CD4-positive, alpha-beta T cell treated with Interleukin-15 for 1 hour (primary cell): Measurements from ENCODE around the gene INO80D.
A peak's percentile ranks its signal among the peaks of the same experiment; 100 is the strongest.

Experiments used
- DNase-seq: peaks from one replicate; pipeline ENCODE4 v3.0.0-alpha.2; 2020

The INO80D gene

DNA sequence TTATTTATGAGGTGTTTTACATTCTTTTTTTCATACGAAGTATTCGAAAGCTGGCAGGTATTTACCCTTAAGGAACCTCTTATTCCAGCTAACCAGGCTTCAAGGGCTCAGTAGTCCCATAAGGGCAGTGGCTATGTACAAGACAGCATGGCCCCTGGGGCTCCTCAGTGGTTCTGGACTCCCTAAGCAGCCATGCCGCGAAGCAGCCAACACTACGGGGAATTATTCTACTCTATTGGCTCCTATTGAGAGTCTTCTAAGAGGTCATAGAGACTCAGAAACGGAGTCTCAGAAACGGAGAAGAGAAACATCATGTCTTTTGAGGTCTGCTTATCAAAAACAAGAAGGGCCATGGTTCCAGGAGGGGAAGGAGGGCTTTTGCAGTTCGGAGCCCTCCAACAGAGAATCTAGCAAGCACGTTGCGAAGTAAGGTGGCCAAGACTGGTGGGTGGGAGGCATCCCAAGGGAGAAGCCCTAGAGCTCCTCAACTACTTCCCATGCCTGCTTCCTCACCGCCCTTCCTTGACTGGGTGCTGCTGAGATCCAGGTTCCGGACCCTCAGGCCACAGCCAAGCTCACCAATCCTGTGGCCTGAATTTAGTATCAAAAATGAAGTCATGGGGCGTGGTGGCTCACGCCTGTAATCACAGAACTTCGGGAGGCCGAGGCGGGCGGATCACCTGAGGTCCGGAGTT is 109.7 kb downstream of the INO80D start:
- no peak for DNase-seq

DNA sequence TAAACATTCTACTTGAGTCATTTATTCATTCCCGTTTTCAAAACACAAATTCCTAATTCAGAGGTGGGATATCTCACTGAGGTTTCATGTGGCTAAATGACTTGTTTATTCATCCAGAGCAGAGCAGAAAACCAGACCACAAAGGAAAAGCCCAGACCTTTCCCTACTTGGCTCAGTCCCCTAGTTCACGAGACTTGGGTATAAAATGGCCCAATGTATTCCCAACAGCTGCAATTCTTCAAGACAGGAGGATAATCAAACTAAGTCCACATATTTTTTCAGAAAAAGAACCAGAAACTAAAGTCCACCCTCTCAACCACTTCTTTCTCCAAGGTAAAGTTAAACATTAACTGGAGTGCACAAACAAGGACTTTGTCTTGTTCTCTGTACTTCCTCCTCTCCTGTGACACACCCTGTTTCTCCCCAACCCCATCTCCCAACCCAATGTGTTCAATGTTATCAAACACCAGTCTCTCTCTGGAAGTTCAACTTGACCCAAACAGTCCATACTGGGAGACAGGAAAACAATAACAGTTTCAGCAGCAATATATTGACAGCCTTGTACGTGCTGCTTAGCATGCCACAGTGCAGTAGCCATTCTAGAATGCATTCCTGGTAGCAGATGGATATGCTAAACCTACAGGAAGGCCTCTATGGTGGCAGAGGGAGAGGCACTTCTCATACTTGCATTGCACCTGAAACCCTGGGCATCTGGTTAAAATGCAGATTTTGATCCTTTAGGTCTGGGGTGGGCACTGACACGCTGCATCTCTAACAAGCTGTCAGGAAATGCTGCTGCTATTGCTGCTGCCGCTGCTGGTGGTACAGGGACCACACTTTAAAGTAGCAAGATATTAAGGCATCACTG is 110.7 kb downstream of the INO80D start:
- no peak for DNase-seq

DNA sequence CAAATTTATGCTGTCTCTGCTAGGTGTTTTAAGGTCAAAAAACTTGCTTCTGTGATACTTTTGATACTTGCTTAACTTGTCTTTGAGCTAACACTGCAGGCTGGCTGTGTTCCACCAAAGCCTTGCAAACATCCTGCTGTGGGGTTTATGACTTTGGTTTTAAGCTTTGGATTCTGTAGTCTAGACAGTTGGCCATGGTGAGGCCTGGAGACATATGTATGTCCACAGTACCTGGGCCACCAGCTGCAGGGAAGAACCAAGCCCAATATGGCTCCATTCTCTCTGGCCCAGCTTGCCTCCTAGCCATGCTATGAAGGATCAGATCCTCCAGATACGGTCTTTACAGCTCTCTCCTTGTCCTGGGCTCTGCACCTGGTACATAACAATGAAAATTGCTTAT is 113.9 kb downstream of the INO80D start:
- DNase-seq, result no peak

DNA sequence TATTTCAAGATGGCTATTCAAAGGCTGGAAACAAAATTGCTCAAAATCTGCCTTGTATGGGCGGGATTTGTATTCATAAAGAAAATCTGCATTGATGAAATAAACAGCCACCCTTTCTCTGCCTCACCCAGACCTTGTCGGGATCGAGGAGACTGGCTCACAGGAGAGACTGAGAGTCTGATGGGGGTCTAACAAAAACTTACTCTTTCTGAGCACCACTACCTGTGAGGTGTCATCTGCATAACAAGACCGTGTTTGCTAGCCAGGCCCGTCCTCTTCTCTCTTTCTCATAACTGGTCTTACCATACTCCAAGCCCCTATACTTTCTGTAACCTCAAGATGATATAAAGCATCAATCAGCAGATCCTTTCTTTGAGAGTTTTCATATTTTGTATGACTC is 115.6 kb downstream of the INO80D start:
- no peak for DNase-seq

DNA sequence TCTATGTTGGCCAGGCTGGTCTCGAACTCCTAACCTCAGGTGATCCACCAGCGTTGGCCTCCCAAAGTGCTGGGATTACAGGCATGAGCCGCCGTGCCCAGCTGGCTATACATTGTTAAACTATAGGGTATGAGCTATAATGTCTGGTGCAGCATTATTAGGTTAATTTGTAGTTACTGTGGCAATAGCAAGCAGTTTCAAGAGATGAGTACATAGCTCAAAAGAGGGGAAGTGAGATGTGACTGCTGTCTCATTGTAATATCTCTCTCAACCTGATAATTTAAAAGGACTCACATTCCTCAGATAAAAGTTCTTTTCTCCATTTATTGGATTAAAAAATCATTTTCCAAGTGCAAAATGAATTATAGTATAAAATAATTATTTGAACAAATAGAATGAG is 116.4 kb downstream of the INO80D start:
- no peak for DNase-seq

DNA sequence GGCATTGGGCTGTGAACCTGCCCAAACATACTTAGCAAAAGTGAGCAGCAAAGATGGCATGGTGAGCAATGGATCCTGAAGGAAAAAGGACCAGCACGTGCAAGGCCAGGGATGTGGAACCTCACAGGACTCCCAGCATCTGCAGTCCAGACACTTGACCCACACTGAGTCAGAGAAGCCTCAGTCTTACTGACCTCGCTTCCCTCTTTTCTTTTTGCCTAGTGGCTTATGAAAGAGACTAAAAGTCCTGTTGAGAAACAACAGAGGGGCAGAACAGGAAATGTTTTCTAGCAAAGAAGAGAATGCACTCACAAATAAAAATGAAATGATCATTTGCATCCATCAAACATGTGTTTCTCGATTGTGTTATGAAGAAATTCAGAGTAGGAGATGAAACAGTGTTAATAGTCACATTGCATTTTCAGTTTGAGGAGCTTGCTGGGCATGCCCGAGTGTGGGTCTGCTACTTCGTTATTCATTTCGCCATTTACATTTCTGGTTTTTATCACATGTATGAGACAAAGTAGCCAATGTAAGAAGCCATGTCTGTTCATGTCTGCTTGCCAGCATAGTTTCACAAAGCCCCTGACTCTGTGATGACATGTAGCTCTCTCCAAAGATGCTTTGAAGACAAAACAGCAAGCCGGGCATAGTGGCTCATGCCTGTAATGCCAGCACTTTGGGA is 118.4 kb downstream of the INO80D start:
- DNase-seq, result no peak

DNA sequence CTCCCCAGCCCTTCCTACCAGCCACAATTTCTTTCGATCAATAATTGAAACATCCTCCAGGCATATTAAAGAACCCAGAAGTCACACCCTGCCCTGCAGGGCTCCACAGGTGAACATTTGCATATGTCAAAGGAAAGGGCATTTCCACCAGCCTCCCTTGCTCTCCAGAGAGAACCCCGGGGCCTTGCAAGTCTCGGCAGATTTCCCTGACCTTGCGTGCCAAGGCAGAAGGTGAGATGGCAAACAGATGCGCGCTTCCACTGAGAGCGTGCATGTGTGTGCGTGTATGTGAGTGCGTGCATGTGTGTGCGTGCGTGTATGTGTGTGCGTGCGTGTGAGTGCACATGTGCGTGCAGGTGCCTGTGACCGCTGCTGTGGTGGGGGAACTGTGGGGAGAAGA is 120.3 kb downstream of the INO80D start:
- no peak for DNase-seq

DNA sequence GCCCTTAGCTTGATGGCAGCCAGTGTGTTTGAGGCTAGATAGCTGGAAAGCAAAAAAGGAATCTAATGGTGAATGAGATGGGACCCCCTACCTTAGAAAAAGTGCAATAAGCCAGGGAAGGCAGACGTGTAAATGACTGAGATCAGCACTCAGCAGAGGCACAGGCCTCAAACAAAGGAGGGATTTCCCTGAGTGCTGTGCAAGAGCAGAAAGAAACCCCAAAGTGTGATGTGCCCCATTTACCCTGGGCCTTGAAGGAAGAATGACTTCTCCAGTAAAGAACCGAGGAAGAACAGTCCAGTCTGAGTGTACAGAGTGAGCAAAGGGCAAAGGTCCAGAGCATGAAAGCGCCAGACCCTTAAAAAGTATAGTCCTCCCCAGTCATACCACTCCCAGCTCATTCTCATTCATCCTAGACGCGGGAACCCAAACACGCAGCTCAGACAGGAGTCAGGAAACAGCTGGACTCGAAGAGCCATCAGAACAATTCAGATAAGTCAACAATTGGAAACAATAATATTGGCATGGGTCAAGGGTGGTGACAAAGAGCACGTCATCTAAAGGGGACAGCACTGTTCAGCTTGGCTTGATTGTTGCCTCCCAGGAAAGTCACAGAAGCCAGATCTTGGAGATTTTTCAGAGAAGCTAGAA is 121.7 kb downstream of the INO80D start:
- no peak for DNase-seq

DNA sequence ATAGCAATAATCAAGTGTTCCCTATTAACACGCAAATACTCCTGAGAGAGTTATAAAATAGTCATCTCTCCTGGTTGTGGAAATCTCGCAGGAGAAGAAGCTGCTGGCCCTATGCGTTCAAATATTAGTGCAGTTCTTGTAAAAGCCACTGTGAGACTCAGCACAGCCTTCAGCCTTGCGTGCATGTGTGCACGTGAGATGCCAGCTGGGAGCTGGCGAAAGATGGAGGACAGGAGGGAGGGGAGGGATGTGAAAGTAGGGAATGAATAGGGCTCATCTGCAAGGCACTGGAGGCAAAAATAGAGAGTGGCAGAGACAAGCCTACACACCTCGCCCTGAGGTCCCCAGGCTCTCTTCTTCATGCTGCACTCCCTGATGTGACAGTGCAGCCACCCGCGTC is 126.5 kb downstream of the INO80D start:
- no peak for DNase-seq

DNA sequence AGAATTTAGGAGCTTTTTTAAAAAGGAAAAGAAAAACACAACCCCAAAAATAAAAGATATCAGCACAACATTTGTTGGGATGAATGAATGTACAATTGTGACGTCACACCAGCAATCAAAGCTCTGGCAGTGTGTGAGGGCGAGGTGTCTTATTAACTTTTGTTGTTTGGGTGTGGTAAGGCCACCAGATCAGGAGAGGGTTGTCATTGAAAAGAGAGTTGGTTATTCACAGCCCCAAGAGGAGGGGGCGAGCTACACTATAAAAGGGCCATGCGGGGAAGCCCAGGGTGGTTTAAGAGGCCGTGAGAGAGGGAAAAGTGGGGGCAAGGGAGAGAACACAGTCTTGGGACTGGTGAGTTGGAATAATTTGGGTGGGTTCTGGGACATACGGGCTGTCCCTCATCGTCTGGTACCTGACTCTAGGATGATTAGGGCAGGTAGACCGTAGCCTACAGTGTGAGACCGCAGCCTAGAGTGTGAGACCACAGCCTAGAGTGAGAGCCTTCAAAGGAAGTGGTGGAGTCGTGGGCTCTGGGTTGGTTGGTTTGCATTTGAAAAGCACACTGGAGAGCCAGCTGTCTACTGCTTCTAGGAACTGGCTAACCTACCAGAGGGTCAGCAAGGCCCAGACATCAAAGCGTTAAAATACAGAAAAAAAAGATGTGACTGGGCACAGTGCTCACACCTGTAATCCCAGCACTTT is 128.4 kb downstream of the INO80D start:
- DNase-seq, result no peak

DNA sequence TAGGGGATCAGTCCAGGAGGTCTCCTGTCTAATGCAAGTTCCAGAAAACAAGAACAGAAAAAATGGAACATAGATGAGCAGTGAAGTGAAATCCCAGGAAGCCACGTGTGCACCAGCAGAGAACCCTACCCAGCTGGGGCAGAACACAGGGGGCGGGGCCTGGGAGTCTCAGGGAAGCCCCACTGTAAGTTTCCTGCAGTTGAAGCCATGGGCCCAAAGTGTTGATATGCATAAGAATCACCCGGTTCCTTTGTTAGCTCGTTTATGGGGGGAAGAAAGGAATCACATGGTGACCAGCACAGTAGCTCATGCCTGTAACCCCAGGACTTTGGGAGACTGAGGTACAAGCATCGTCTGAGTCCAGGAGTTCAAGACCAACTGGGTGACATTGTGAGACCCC is 131.3 kb downstream of the INO80D start:
- DNase-seq, result no peak

DNA sequence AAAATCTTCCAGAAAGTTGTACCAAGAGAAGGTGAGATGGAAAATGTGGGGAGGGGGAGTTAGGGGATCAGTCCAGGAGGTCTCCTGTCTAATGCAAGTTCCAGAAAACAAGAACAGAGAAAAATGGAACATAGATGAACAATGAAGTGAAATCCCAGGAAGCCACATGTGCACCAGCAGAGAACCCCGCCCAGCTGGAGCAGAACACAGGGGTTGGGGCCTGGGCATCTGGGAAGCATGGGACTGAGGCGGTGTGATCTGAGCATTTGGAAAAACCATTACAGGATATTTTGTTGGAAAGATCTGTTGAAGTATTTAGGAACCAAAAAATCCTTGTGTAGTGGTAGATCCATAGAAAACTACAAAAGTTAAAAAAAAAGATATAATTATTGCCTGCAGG is 133.7 kb downstream of the INO80D start:
- DNase-seq, result no peak

DNA sequence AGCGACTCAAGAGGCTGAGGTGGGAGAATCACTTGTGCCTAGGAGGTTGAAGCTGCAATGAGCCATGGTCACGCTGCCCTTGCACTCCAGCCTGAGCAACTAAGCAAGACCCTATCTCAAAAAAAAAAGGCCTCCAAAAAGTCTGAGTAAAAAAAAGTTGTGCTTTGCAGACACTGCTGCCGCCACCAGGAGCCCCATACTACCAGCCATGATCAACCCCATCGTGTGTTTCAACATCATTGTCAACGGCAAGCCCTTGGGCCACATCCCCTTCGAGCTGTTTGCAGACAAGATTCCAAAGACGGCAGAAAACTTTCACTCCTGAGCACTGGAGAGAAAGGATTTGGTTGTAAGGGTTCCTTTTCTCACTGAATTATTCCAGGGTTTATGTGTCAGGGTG is 137.1 kb downstream of the INO80D start:
- DNase-seq, result no peak

DNA sequence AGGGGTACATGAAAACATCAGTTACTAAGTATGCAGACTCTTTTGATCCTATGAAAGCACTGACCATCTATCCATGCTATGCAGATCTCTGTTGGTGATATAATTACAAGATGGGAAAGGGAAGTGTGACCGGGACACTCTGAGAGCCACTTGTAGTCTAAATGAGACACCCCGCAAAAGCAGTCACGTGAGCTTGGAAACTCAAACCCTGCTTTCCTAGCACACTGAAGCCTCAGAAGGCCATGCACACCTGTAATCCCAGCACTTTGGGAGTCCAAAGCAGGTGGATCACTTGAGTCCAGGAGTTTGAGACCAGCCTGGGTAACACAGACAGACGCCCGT is 137.5 kb downstream of the INO80D start:
- no peak for DNase-seq

DNA sequence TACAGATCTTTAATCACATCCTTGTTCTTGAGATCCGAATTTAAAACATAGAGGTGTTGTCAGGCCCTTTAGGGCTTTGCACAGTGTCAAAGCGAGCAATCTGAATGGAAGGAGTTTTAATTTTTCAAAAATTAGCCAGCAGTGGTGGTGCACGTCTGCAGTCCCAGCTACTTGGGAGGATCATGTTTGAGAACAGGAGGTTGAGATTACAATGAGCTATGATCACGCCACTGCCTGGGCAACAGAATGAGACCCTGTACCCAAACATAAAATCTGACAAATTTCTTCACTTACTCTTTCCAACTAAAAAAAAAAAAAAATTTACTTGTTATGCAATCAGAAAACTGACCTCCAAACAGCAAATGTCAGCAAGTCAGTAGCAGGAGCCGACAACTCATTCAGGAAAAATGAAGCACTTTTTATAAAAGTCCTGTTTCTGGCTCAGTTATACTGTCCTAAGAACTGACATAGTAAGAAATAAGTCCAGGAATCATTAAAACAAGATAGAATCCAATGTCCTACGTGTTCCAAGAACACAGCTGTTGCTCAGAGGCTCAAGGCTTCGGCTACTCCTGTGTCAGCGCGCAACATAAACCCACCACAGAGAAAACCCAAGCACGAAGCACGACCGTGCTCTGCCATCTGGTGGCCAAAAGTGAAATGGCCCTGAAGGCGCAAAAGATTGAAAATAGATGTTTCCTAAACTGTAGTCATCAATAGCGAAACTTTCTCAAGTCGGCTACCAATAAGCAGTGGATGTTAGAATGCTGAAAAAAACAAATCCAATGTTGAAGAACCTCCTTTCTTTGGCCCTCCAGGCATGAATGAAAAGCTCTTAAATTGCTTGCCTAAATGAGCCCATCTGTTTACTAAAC is 138.1 kb downstream of the INO80D start:
- DNase-seq, result peak; percentile 32

DNA sequence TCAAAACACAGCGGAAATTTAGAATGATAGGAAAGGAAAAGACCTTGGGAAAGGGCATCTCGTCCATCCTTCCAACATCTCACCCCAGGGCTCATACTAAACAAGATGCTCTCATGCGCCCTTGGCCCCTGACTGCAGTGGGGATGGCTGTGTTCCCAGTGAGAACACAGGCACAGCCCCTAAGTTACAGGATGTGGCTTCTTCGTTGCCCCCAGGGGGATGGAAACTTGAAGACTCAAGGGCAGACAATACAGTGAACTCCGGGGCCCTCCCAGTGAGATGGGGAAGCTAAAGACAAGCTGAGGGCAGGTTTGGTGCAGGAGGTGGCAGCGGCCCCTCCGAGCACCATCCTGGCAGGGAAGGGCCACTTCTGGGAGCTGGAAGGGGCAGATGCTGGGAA is 139.7 kb downstream of the INO80D start:
- no peak for DNase-seq
